Astrocyte of the cerebellum (primary cell): ENCODE measurements around the gene GPSM1.

Experiments used
- DNase-seq: peaks from one replicate; pipeline ENCODE4 v3.0.0-alpha.2; 2011; ENCODE audit warnings: low read depth
- H3K4me3 ChIP-seq: 2 replicates; pipeline ENCODE4 v1.5.1; 2011; ENCODE audit warnings: mild to moderate bottlenecking, low read depth, low read length, moderate library complexity
- CTCF ChIP-seq: IDR thresholded peaks from 2 replicates; pipeline ENCODE4 v1.5.1; 2012; ENCODE audit warnings: low read length, low read depth, moderate library complexity, mild to moderate bottlenecking; ENCODE audit errors: missing control alignments
- in situ Hi-C: cut with HindIII; loops from 2 replicates; pipeline ENCODE4 v1.10.0; 2017; ENCODE audit warnings: low sequenced_read_pairs

The GPSM1 gene

GRCh38 chr9:136407911-136408310 lies 80.6 kb downstream of the GPSM1 start:
- TF ChIP-seq CTCF: no peak
- no peak overlapping the region for H3K4me3 ChIP-seq
- DNase-seq: no peak
- in situ Hi-C loops: no loop called here
